NCI-H2029 treated with DMSO at 0.1 percent for 48 hours (cell line): ENCODE measurements around the gene KCTD10.
"Not testable (repeated sequence)": the region's sequence is repeated elsewhere in the genome, so short reads cannot be mapped to it uniquely, and the experiment has no call there.

Experiments used
- DNase-seq: peaks from one replicate; lab custom pipeline; 2025; lab: John Stamatoyannopoulos, UW

Gene KCTD10

GRCh38 chr12:109406147-109406546 lies 71.0 kb downstream of the KCTD10 start:
- not testable (repeated sequence) for DNase-seq

- DNase-seq, result not testable (repeated sequence)
Observed at GRCh38 chr12:109404841-109405240, 72.3 kb downstream of the KCTD10 start.
